GM12878 (cell line): Measurements from ENCODE around the gene RALB. TPM values are rescaled to one million over a fixed set of nuclear protein-coding genes. Genes with fewer than 3 reads are reported as not detected.

ENCODE experiments used
- ATAC-seq: fragments of 200-7000 bp; cut with Tn5 transposase; 3 replicates; pipeline ENCODE4 v1.9.1; 2020; ENCODE audit warnings: mild to moderate bottlenecking, moderate library complexity
- BruUV-seq: library from RNA; stranded (reverse); fragments of 400-500 nt; replicated peaks from 2 replicates; lab custom pipeline; 2021; lab: Mats Ljungman, UMichigan
- CTCF ChIA-PET: fragments of 300-600 bp; sonication (Branson Sonifier 250); formaldehyde crosslinking; extraction: SDS; loops from one replicate; lab custom pipeline; 2021; ENCODE audit warnings: inconsistent platforms; lab: Yijun Ruan, JAX
- POLR2A ChIA-PET: fragments of 350-600 bp; formaldehyde crosslinking; extraction: SDS; loops from one replicate; lab custom pipeline; 2021; ENCODE audit warnings: inconsistent platforms; lab: Charles Lee
- RAD21 ChIA-PET: fragments of 300-600 bp; sonication (Branson Sonifier 250); formaldehyde crosslinking; loops from one replicate; lab custom pipeline; 2023; ENCODE audit warnings: antibody characterized with exemption; ENCODE audit not compliant: unreplicated experiment; lab: Charles Lee
- SMC1A ChIA-PET: fragments of 300-600 bp; sonication (Branson Sonifier 250); formaldehyde crosslinking; loops from one replicate; lab custom pipeline; 2023; ENCODE audit not compliant: unreplicated experiment, uncharacterized antibody; lab: Charles Lee
- DNase-seq: peaks from one replicate; pipeline ENCODE4 v3.0.0-alpha.2; 2011; ENCODE audit warnings: low read depth, low spot score
- FAIRE-seq: peaks from 3 replicates; lab custom pipeline; 2011; peaks lifted over from hg19 to GRCh38; lab: Jason Lieb, UNC
- H2AFZ ChIP-seq: 2 replicates; pipeline ENCODE4 v1.6.0; 2011; ENCODE audit warnings: low read depth, low read length, control low read depth; ENCODE audit not compliant: control insufficient read depth
- H3K27ac ChIP-seq: 2 replicates; pipeline ENCODE4 v1.5.1; 2011; ENCODE audit warnings: control low read depth; ENCODE audit not compliant: control insufficient read depth, insufficient read depth
- H3K27me3 ChIP-seq, 2 experiments: replicated peaks in 1 of 2; 2 replicates each; pipeline versions ENCODE4 v1.6.0 to v1.6.1; 2011; ENCODE audit warnings: low read length in 1 of 2; ENCODE audit not compliant: control insufficient read depth in 2 of 2, insufficient read depth in 2 of 2
- H3K36me3 ChIP-seq, 2 experiments: 2 replicates each; pipeline ENCODE4 v1.5.1; 2011; ENCODE audit warnings: low read length in 1 of 2; ENCODE audit not compliant: control insufficient read depth in 2 of 2, insufficient read depth in 2 of 2
- H3K4me1 ChIP-seq: 2 replicates; pipeline ENCODE4 v1.6.1; 2011; ENCODE audit warnings: mild to moderate bottlenecking, low read length, moderate library complexity, mixed read lengths; ENCODE audit not compliant: control insufficient read depth, insufficient read depth
- H3K4me2 ChIP-seq: 2 replicates; pipeline ENCODE4 v1.6.0; 2011; ENCODE audit warnings: control low read depth; ENCODE audit not compliant: control insufficient read depth, insufficient read depth
- H3K4me3 ChIP-seq: fragments of 200-600 bp; sonication (generic); 2 replicates; pipeline ENCODE4 v1.5.1; 2016
- H3K79me2 ChIP-seq: 2 replicates; pipeline ENCODE4 v1.6.0; 2011; ENCODE audit warnings: low read length; ENCODE audit not compliant: control insufficient read depth, insufficient read depth
- H3K9ac ChIP-seq: 2 replicates; pipeline ENCODE4 v1.8.0; 2011; ENCODE audit warnings: low read length, control low read depth, mixed read lengths; ENCODE audit not compliant: control insufficient read depth, insufficient read depth
- H3K9me3 ChIP-seq: replicated peaks from 3 replicates; pipeline ENCODE4 v1.5.1; 2011; ENCODE audit warnings: mild to moderate bottlenecking, low read length; ENCODE audit not compliant: control insufficient read depth, insufficient read depth
- H4K20me1 ChIP-seq: 2 replicates; pipeline ENCODE4 v1.6.0; 2011; ENCODE audit not compliant: control insufficient read depth, insufficient read depth
- BACH1 ChIP-seq: fragments of 450-650 bp; IDR thresholded peaks from 2 replicates; pipeline ENCODE4 v1.6.1; 2017; ENCODE audit warnings: mild to moderate bottlenecking, borderline replicate concordance
- BHLHE40 ChIP-seq, 2 experiments: fragments of 450-650 bp in 1 of 2; IDR thresholded peaks; 2 replicates each; pipeline ENCODE4 v1.6.1; 2011 to 2017; ENCODE audit warnings: low read depth in 2 of 2, borderline replicate concordance in 1 of 2, improper control_type of control experiment in 1 of 2, low read length in 1 of 2, mild to moderate bottlenecking in 1 of 2
- FOXM1 ChIP-seq: IDR thresholded peaks from 2 replicates; pipeline ENCODE4 v1.6.1; 2012; ENCODE audit warnings: low read depth, mild to moderate bottlenecking, inconsistent platforms, low read length, moderate library complexity
- HCFC1 ChIP-seq: fragments of 150-350 bp; IDR thresholded peaks from 2 replicates; pipeline ENCODE4 v1.6.1; 2014; ENCODE audit warnings: low read length
- HDAC2 ChIP-seq: fragments of 200-600 bp; sonication (generic); IDR thresholded peaks from 2 replicates; pipeline ENCODE4 v1.6.1; 2017
- KDM1A ChIP-seq: fragments of 200-600 bp; sonication (generic); IDR thresholded peaks from 2 replicates; pipeline ENCODE4 v1.6.1; 2016; ENCODE audit warnings: borderline replicate concordance
- MEF2B ChIP-seq: fragments of 450-650 bp; IDR thresholded peaks from 2 replicates; pipeline ENCODE4 v1.6.1; 2018; ENCODE audit warnings: mild to moderate bottlenecking, moderate library complexity; ENCODE audit not compliant: partially characterized antibody, poor library complexity, severe bottlenecking
- MXI1 ChIP-seq: fragments of 150-350 bp; IDR thresholded peaks from 2 replicates; pipeline ENCODE4 v1.6.1; 2011; ENCODE audit warnings: low read depth, mild to moderate bottlenecking, inconsistent platforms, low read length, improper control_type of control experiment
- NFIC ChIP-seq: IDR thresholded peaks from 2 replicates; pipeline ENCODE4 v1.6.1; 2012; ENCODE audit warnings: low read depth, mild to moderate bottlenecking, inconsistent platforms, low read length, moderate library complexity
- NKRF ChIP-seq: fragments of 450-650 bp; conservative IDR thresholded peaks from 2 replicates; pipeline ENCODE4 v1.6.1; 2017; ENCODE audit warnings: mild to moderate bottlenecking, moderate library complexity
- PKNOX1 ChIP-seq: fragments of 450-650 bp; IDR thresholded peaks from 2 replicates; pipeline ENCODE4 v1.6.1; 2016; ENCODE audit warnings: mild to moderate bottlenecking
- RAD21 ChIP-seq: IDR thresholded peaks from 2 replicates; pipeline ENCODE4 v1.6.1; 2011; ENCODE audit warnings: mild to moderate bottlenecking, low read depth, low read length, moderate library complexity; ENCODE audit not compliant: insufficient read depth
- RAD51 ChIP-seq: fragments of 450-650 bp; IDR thresholded peaks from 2 replicates; pipeline ENCODE4 v1.6.1; 2016; ENCODE audit warnings: moderate library complexity, mild to moderate bottlenecking, inconsistent platforms
- SMARCA5 ChIP-seq: fragments of 450-650 bp; IDR thresholded peaks from 2 replicates; pipeline ENCODE4 v1.6.1; 2017; ENCODE audit warnings: mild to moderate bottlenecking
- SMC3 ChIP-seq: IDR thresholded peaks from 2 replicates; pipeline ENCODE4 v1.6.1; 2011; ENCODE audit warnings: low read length, improper control_type of control experiment, borderline replicate concordance
- STAT3 ChIP-seq: IDR thresholded peaks from 2 replicates; pipeline ENCODE4 v1.6.1; 2011; ENCODE audit warnings: low read depth, low read length, improper control_type of control experiment
- SUPT20H ChIP-seq: IDR thresholded peaks from 2 replicates; pipeline ENCODE4 v1.6.1; 2011; ENCODE audit warnings: low read depth, mild to moderate bottlenecking, low read length, moderate library complexity, borderline replicate concordance; ENCODE audit not compliant: control insufficient read depth
- USF2 ChIP-seq: IDR thresholded peaks from 2 replicates; pipeline ENCODE4 v1.6.1; 2011; ENCODE audit warnings: low read depth, low read length, improper control_type of control experiment, borderline replicate concordance
- WRNIP1 ChIP-seq: IDR thresholded peaks from 2 replicates; pipeline ENCODE4 v1.6.1; 2011; ENCODE audit warnings: low read depth, low read length, improper control_type of control experiment, borderline replicate concordance
- ZNF24 ChIP-seq: fragments of 450-650 bp; IDR thresholded peaks from 2 replicates; pipeline ENCODE4 v1.6.1; 2017; ENCODE audit warnings: antibody characterized with exemption, mild to moderate bottlenecking
- WGBS: methylation state at CpG from one replicate; pipeline ENCODE4 v1.1.6; 2016; ENCODE audit warnings: low lambda C conversion rate; ENCODE audit not compliant: insufficient replicate concordance, insufficient coverage; ENCODE audit errors: missing lambda C conversion rate; 5-methylcytosine and 5-hydroxymethylcytosine counted together
- in situ Hi-C: fragments of 300-500 bp; cut with MboI; formaldehyde crosslinking; loops from 9 replicates; pipeline ENCODE4 v1.14.3; 2018; ENCODE audit warnings: mixed read lengths
- intact Hi-C: fragments of 100-400 bp; cut with micrococcal nuclease; formaldehyde crosslinking; loops from one replicate; pipeline ENCODE4 v1.14.2; 2022; ENCODE audit not compliant: unreplicated experiment
- polyA plus RNA-seq, 11 experiments: library from polyadenylated mRNA; depleted of rRNA in 4 of 11; unstranded in 6 of 11; stranded (reverse) in 5 of 11; fragments of >200 nt; fragmentation: Nextera tagmentation in 4 of 11; fragmentation: Illumina TruSeq in 1 of 11; extraction: Ambion mirVana in 4 of 11; extraction: Trizol in 1 of 11; gene quantifications; 1 replicate in 1 of 11; 2 replicates in 10 of 11; pipeline versions ENCODE4 v1.2.1 to v1.2.3, GENCODE V29; 2011 to 2016; ENCODE audit warnings: inconsistent platforms in 2 of 11, missing spikeins in 2 of 11, low read depth in 1 of 11
- total RNA-seq, 4 experiments: library from RNA; depleted of rRNA in 3 of 4; stranded (reverse); fragments of >200 nt in 3 of 4; fragmentation: Illumina TruSeq in 1 of 4; extraction: Trizol in 1 of 4; gene quantifications; 2 replicates each; pipeline versions ENCODE4 v1.2.1 to v1.2.3, GENCODE V29; 2013 to 2021

Gene RALB
- total and polyA plus RNA-seq, 10 of the 15 experiments (the other 5 are each of a cell fraction or from before 2014, with no cell fraction given): 8.3 to 54.0 (median 24.2) TPM

GRCh38 chr2:120343100-120343432 lies 90.4 kb downstream of the RALB start (continued):
- TF ChIP-seq FOXM1 (no peak), NFIC (no peak), NKRF (no peak), SMARCA5 (no peak)

- ATAC-seq (peak; percentile 74), FAIRE-seq (no peak), DNase-seq (no peak)
- Histone ChIP-seq H3K36me3 (no peaks in the 10 kb centered on the region; a peak in 1 of 4 replicates), H3K27ac (no peak overlapping the region), H3K9ac (no peak overlapping the region), H3K4me2 (no peak overlapping the region), H3K79me2 (no peaks in the 10 kb centered on the region), H3K4me1 (no peaks in the 10 kb centered on the region), H2AFZ (no peak overlapping the region), H3K9me3 (no peaks in the 10 kb centered on the region), H3K27me3 (peaks cover 14 to 24% of the 10 kb centered on the region in 2 experiments), H3K4me3 (no peak overlapping the region), H4K20me1 (no peaks in the 10 kb centered on the region)
- CTCF ChIA-PET: interaction anchor here (0.7 to 1.4 kb wide), 3 partner anchors 10 to 695 kb away, joined by 3 read pairs; no protein-coding TSS in a partner anchor
- POLR2A ChIA-PET: no interaction called here
- in situ Hi-C loops: no loop called here
- RAD21 ChIA-PET: interaction anchor here (1.1 to 1.2 kb wide), 2 partner anchors 332 to 334 kb away, joined by 3 read pairs; no protein-coding TSS in a partner anchor
- SMC1A ChIA-PET: interaction anchor here (0.9 kb wide), 1 partner anchor 85 kb away, joined by 3 read pairs; no protein-coding TSS in a partner anchor
- BruUV-seq: no TSS peak
- intact Hi-C loops: loop anchor here (5.0 to 10.0 kb wide), 2 partner anchors 211 to 339 kb away; no protein-coding TSS in a partner anchor
- 16% methylated on average over 43 of the region's 43 CpGs for WGBS
- no peak for TF ChIP-seq STAT3
- no peak for TF ChIP-seq HDAC2
- no peak for TF ChIP-seq ZNF24
- TF ChIP-seq SUPT20H: no peak
- peak; percentile 67 for TF ChIP-seq RAD21
- no peak for TF ChIP-seq HCFC1
- TF ChIP-seq MEF2B: no peak
- TF ChIP-seq MXI1: no peak
- TF ChIP-seq BHLHE40 (IDR thresholded peaks at IDR 0.05; ENCODE audit: borderline replicate concordance in 1 of 2, low read depth in 2 of 2, low read length in 1 of 2): no peak
- TF ChIP-seq WRNIP1: no peak
- TF ChIP-seq BACH1: no peak
- peak; percentile 43; the same call in 1 of the 2 replicates for TF ChIP-seq SMC3
- TF ChIP-seq PKNOX1: no peak
- TF ChIP-seq RAD51: no peak
- no peak for TF ChIP-seq KDM1A
- no peak for TF ChIP-seq USF2
Observed at GRCh38 chr2:120343433-120344105, 90.9 kb downstream of the RALB start.
